Measurements from ENCODE around the gene WFIKKN1. TPM values are rescaled to one million over a fixed set of nuclear protein-coding genes. Genes with fewer than 3 reads are reported as not detected.
A peak's percentile ranks its signal among the peaks of the same experiment; 100 is the strongest.

Gene WFIKKN1
- total RNA-seq, 4 donors from 2014 or later: 2.5 to 6.2 (median 3.8) TPM

DNA sequence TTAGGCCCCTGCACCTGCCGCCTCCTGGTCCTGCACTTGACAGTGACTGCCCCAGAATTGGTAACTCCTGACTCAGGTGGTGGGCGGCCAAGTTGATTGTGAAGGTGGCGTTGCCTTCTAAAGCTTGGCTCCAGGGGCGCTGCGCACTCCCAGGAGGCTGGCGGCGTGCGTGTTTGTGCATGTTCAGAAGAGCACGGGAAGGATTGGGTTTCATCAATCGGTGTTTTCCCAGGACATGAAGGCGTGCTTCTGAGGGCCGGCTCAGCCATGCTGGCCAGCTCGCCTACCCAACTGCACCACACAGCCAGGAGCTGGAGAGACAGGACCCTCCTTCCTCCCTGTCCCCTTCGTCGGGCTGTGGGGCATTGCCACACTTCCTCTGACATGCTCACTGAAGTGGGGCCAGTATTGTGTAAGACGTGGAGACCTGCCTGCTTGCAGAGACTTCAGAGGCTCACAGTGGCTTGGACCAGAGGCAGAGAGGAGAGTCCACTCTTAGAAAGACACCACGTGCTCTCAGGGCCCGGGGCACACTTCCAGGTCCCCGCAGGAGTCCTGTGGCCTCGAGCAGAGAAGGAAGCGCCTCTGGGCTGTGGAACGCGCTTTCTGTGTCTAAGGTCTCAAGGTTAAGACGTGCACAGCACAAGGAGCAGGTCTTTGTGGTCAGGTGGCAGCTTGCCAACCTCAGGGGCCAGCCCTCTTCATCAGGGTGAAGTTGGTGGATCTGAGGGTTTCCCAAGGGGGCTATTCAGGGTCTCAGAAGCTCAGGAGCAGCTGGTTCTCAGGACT, 38.1 kb upstream of the WFIKKN1 start:
- H3K27me3 ChIP-seq: no peaks in the 10 kb centered on the region
- DNase-seq: peak in 2 of 3 donors; percentile 72 to 78
- TF ChIP-seq, protein P1, sequence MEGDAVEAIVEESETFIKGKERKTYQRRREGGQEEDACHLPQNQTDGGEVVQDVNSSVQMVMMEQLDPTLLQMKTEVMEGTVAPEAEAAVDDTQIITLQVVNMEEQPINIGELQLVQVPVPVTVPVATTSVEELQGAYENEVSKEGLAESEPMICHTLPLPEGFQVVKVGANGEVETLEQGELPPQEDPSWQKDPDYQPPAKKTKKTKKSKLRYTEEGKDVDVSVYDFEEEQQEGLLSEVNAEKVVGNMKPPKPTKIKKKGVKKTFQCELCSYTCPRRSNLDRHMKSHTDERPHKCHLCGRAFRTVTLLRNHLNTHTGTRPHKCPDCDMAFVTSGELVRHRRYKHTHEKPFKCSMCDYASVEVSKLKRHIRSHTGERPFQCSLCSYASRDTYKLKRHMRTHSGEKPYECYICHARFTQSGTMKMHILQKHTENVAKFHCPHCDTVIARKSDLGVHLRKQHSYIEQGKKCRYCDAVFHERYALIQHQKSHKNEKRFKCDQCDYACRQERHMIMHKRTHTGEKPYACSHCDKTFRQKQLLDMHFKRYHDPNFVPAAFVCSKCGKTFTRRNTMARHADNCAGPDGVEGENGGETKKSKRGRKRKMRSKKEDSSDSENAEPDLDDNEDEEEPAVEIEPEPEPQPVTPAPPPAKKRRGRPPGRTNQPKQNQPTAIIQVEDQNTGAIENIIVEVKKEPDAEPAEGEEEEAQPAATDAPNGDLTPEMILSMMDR (IDR thresholded peaks at IDR 0.05): no peak
- TF ChIP-seq POLR2A (IDR thresholded peaks at IDR 0.05): peak in 1 of 2 donors; percentile 32
- H3K4me1 ChIP-seq: peaks cover 12 to 50% (median 19%) of the 10 kb centered on the region in 4 donors
- no peaks in the 10 kb centered on the region for H3K9me3 ChIP-seq
- H3K27ac ChIP-seq: peak overlapping the region in 3 of 4 donors; percentile 79 to 94 (median 93)
- peak overlapping the region in 2 of 4 donors; percentile 92 to 94 for H3K4me3 ChIP-seq
- H3K36me3 ChIP-seq: peaks cover 0 to 13% (median 0%) of the 10 kb centered on the region in 3 donors

DNA sequence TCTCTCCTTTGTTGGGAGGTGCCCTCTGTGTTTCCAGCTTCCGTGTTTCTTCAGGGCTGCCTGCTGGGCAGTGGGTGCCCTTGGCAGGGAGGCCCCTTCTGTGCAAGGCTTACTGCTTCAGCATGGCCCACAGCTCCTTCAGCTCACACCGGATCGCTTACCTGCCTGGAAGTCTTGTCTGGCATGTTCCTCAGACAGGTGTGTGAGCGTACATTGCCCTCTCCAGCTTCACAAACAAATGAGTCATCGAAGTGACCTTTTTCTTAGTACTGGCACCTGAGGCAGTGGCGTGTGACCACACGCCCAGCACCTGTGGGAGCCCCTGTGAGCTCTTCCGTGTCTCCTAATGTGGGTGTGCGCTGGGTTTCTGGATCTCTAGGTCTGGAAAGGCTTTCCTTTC, 37.4 kb upstream of the WFIKKN1 start:
- Histone ChIP-seq H3K4me3 (peak overlapping the region in 2 of 4 donors; percentile 31 to 92), H3K27ac (peak overlapping the region in 3 of 4 donors; percentile 79 to 94 (median 93)), H3K36me3 (peaks cover 0 to 13% (median 0%) of the 10 kb centered on the region in 3 donors), H3K9me3 (no peaks in the 10 kb centered on the region), H3K27me3 (no peaks in the 10 kb centered on the region), H3K4me1 (peaks cover 11 to 45% (median 13%) of the 10 kb centered on the region in 4 donors)
- peak; percentile 35 to 67 for TF ChIP-seq POLR2A (IDR thresholded peaks at IDR 0.05)
- TF ChIP-seq, protein P1 (IDR thresholded peaks at IDR 0.05): no peak
- DNase-seq: peak in 2 of 3 donors; percentile 77 to 84

DNA sequence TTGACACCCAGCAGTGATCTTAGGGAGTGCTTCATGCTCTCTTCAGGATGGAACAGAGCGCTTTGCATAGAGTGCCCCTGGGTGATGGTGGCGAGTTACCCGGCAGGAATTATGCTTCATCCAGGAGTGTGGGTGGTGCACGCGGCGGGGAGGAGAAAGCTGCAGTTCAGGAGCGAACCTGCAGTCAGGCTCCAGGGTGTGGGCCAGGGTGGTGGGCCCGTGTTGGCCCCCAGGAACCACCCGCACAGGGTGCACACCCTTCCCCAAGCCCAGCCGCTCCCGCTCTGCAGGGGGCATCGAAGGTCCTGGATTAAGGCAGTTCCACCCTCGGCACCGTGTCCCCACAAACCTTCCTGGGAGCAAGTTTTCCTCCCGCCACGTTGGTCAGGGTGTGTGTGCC, 37.0 kb upstream of the WFIKKN1 start:
- TF ChIP-seq, protein P1 (IDR thresholded peaks at IDR 0.05): peak in 3 of 6 experiments; percentile 11 to 20 (median 14)
- peak in 1 of 2 donors; percentile 0 for TF ChIP-seq POLR2A (IDR thresholded peaks at IDR 0.05)
- H3K27ac ChIP-seq: peak overlapping the region in 3 of 4 donors; percentile 79 to 94 (median 93)
- H3K4me3 ChIP-seq: peak overlapping the region in 2 of 4 donors; percentile 24 to 31
- no peaks in the 10 kb centered on the region for H3K27me3 ChIP-seq
- H3K4me1 ChIP-seq: peaks cover 11 to 45% (median 12%) of the 10 kb centered on the region in 4 donors
- H3K36me3 ChIP-seq: peaks cover 0 to 16% (median 0%) of the 10 kb centered on the region in 3 donors
- DNase-seq: no peak
- no peaks in the 10 kb centered on the region for H3K9me3 ChIP-seq

DNA sequence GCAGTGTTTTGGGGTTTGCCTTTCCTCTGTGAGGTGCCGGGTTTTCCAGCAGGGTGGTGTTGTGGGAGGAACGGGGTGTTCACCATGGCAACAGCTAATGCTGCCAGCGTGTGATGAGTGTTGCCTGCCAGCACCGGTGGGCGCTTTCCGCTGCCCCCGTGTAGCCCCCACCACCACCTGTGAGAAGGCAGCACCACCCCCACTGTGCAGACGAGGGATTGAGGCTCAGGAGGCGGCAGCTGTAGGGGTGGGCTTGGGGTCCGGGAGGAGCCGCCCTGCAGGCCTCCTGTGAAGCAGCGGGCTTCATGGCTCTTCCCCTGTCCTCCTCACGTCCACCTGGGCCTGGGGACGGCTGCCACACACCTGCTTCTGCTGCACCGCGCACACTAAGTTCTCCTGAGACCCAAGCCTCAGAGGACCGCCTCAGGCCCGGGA, 35.7 kb upstream of the WFIKKN1 start:
- H3K4me3 ChIP-seq: no peak overlapping the region
- DNase-seq: no peak
- no peaks in the 10 kb centered on the region for H3K9me3 ChIP-seq
- peak overlapping the region in 2 of 4 donors; percentile 25 to 94 for H3K27ac ChIP-seq
- peaks cover 0 to 21% (median 0%) of the 10 kb centered on the region in 3 donors for H3K36me3 ChIP-seq
- peaks cover 11 to 45% (median 12%) of the 10 kb centered on the region in 4 donors for H3K4me1 ChIP-seq
- no peaks in the 10 kb centered on the region for H3K27me3 ChIP-seq
- TF ChIP-seq, protein P1 (IDR thresholded peaks at IDR 0.05): no peak
- TF ChIP-seq POLR2A (IDR thresholded peaks at IDR 0.05): no peak

DNA sequence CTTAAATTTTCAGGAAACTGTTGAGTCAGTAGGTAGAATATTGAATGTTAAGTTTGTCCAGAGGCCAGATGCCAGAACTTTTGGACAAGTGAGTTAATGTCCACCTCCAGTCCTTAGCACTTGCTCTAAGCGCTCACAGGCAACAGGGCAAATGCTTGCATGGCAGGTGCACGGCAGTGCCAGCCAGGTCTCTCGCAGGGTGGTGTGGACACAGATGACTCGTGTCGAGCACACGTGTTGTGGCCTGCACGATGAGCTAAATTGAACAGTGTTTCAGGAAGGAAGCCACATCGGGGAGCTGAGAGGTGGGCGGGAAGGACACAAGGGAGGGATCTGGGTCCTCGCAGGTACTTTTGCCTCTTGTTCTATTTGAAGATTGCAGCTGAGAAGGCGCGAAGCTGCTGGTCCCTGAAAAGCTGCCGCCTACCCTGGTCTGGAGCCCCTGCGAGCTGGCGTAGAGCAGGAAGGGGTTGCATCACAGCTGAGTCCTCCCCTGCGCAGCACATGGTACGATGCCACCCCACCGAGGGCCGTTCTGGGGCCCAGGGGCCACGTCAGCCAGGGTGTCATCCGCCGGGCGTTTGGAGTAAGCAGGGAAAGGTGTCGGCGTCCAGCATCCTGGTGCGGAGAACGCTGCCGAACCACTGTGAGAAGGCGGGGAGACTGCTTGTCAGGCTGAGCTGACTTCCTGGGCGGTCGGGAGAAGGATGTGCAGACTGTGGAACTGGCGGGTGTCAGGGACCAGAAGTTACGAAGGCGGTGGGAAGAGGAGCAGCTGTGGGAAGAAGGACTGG, 34.6 kb upstream of the WFIKKN1 start:
- TF ChIP-seq, protein P1 (IDR thresholded peaks at IDR 0.05): no peak
- no peak for TF ChIP-seq POLR2A (IDR thresholded peaks at IDR 0.05)
- DNase-seq: no peak
- H3K27ac ChIP-seq: no peak overlapping the region
- no peak overlapping the region for H3K4me3 ChIP-seq
- H3K4me1 ChIP-seq: peaks cover 5 to 39% (median 10%) of the 10 kb centered on the region in 4 donors
- H3K9me3 ChIP-seq: no peaks in the 10 kb centered on the region
- H3K36me3 ChIP-seq: peaks cover 0 to 27% (median 0%) of the 10 kb centered on the region in 3 donors
- H3K27me3 ChIP-seq: no peaks in the 10 kb centered on the region
